PFSK-1 (cell line): ENCODE measurements around the gene IGFBPL1.

Experiments used
- FOXP2 ChIP-seq: optimal IDR thresholded peaks from 2 replicates; pipeline ENCODE3; 2011; ENCODE audit warnings: borderline replicate concordance, control low read depth, inconsistent platforms; ENCODE audit not compliant: insufficient read depth; ENCODE audit errors: extremely low read length, extremely low read depth
- POLR2AphosphoS5 ChIP-seq: IDR thresholded peaks from 2 replicates; pipeline ENCODE4 v1.6.1; 2012; ENCODE audit warnings: low read depth, mild to moderate bottlenecking, control low read depth, low read length, moderate library complexity
- REST ChIP-seq, 2 experiments: IDR thresholded peaks; 2 replicates each; pipeline versions ENCODE4 v1.6.1 to v1.8.0; 2011 to 2012; ENCODE audit warnings: low read depth in 2 of 2, low read length in 2 of 2, control low read depth in 1 of 2, inconsistent platforms in 1 of 2, mild to moderate bottlenecking in 1 of 2, moderate library complexity in 1 of 2; ENCODE audit not compliant: insufficient read depth in 1 of 2
- SIN3A ChIP-seq: IDR thresholded peaks from 2 replicates; pipeline ENCODE4 v1.6.1; 2012; ENCODE audit warnings: mild to moderate bottlenecking, low read length, moderate library complexity, borderline replicate concordance; ENCODE audit not compliant: insufficient read depth
- TAF1 ChIP-seq: IDR thresholded peaks from 2 replicates; pipeline ENCODE4 v1.6.1; 2012; ENCODE audit warnings: low read length, control low read depth, borderline replicate concordance; ENCODE audit not compliant: insufficient read depth

The IGFBPL1 gene

DNA sequence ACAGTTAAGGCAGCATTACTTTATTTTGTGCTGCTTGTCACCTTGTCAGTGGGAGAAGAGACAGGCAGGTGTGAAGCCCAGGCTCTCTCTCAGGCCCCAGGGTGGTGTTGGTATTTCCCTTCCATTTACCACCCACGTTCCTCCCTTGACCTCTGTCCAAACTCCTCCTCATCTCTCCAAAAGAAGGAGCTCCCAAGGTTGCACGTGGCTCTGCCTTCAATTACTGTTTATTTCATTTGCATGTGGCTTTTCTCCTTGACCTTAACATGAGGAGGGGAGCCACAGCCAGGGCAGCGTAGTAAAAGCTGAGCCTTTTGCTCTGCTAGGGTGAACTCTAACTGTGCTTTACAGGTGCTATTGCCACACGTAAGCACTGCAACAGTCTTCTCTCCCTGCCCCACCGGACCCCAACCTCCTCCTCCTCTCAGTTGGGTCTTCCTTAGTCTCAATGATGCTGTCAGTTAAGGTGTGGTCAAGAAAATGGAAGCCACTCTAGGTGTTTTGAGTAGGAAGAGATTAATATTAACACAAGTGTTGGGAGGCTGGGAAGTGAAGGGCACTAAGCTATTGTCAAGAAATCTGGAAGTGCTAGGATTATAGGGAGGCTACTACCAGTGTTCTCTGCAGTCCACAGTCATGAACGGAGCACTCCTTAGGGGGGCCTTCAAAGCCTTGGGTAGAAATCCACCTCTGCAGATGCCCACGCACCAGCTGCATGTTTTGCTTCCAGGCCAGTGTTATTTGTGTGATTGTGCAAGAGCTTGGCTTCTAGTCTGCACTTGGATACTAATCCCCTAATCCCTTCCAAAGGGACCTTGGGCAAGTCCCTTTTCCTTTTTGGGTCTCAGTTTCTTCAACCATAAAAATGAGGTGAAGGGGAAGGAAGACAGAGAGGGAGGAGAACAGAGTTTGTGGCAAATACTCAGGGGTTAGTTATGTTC, 35.7 kb downstream of the IGFBPL1 start:
- TF ChIP-seq TAF1 = no peak
- TF ChIP-seq SIN3A = no peak
- no peak for TF ChIP-seq POLR2AphosphoS5
- no peak for TF ChIP-seq FOXP2
- TF ChIP-seq REST (IDR thresholded peaks at IDR 0.05; ENCODE audit: insufficient read depth in 1 of 2, low read depth in 2 of 2, low read length in 2 of 2) = no peak

GRCh38 chr9:38387751-38388150, 36.5 kb downstream of the IGFBPL1 start:
- TF ChIP-seq POLR2AphosphoS5 (no peak), SIN3A (no peak), TAF1 (no peak), REST (IDR thresholded peaks at IDR 0.05; ENCODE audit: insufficient read depth in 1 of 2, low read depth in 2 of 2, low read length in 2 of 2) (no peak), FOXP2 (no peak)

- TF ChIP-seq TAF1 (no peak), FOXP2 (no peak), SIN3A (no peak), REST (IDR thresholded peaks at IDR 0.05; ENCODE audit: insufficient read depth in 1 of 2, low read depth in 2 of 2, low read length in 2 of 2) (no peak), POLR2AphosphoS5 (no peak)
These were observed 37.2 kb downstream of the IGFBPL1 start for GRCh38 chr9:38387066-38387465.

- TF ChIP-seq FOXP2 = no peak
- TF ChIP-seq REST (IDR thresholded peaks at IDR 0.05; ENCODE audit: insufficient read depth in 1 of 2, low read depth in 2 of 2, low read length in 2 of 2) = no peak
- TF ChIP-seq SIN3A = no peak
- no peak for TF ChIP-seq TAF1
- TF ChIP-seq POLR2AphosphoS5 = no peak
These were observed 37.8 kb downstream of the IGFBPL1 start for GRCh38 chr9:38386319-38386895.
